ENCODE results near the gene RBM23.

RBM23 gene

GRCh38 chr14:22884076-22884737 lies 34.7 kb downstream of the RBM23 start:
- no peak overlapping the region for H3K27ac ChIP-seq (ENCODE audit: low read depth, low read length, poor library complexity, severe bottlenecking)
- H3K4me3 ChIP-seq (ENCODE audit: low read depth, low read length, poor library complexity, severe bottlenecking): no peak overlapping the region
- H3K4me1 ChIP-seq (ENCODE audit: insufficient read depth, low read length, severe bottlenecking): peaks cover 38% of the 10 kb centered on the region
- no peaks in the 10 kb centered on the region for H3K36me3 ChIP-seq (ENCODE audit: insufficient read depth, low read length)
- H3K79me2 ChIP-seq (ENCODE audit: insufficient read depth, low read length): no peaks in the 10 kb centered on the region
- no peaks in the 10 kb centered on the region for H3K9me2 ChIP-seq (ENCODE audit: low read depth, low read length)
- TF ChIP-seq EZH2 (IDR thresholded peaks at IDR 0.05; ENCODE audit: borderline replicate concordance, low read length) (no peak), CTCF (IDR thresholded peaks at IDR 0.05; ENCODE audit: low read length) (no peak)
- no peaks in the 10 kb centered on the region for H4K20me1 ChIP-seq (ENCODE audit: insufficient read depth, low read length)
- H3K27me3 ChIP-seq (ENCODE audit: insufficient read depth, low read length): 0 out of 2 replicates have a peak, but pooled peaks cover 6% of the 10 kb centered on the region
- peaks cover 12% of the 10 kb centered on the region for H3F3A ChIP-seq (ENCODE audit: insufficient read depth, low read length)
- no peaks in the 10 kb centered on the region for H3K9me3 ChIP-seq (ENCODE audit: low read length)
- no peak overlapping the region for H3K4me2 ChIP-seq (ENCODE audit: low read length)
- no peak overlapping the region for H3K9ac ChIP-seq (ENCODE audit: low read length)
- no peak overlapping the region for H2AFZ ChIP-seq (ENCODE audit: low read length)

GRCh38 chr14:22883173-22883976 lies 35.6 kb downstream of the RBM23 start, which contains the start of gene REM2:
Gene REM2, plus strand, starts transcription at chr14:22883222. Its CDS starts 66 bp downstream, at chr14:22883288.
- no peak within 1 kb of the TSS for H3K4me3 ChIP-seq (ENCODE audit: low read depth, low read length, poor library complexity, severe bottlenecking)
- H3K36me3 ChIP-seq (ENCODE audit: insufficient read depth, low read length): peaks cover 6% of the 10 kb centered on the region
- TF ChIP-seq EZH2 (IDR thresholded peaks at IDR 0.05; ENCODE audit: borderline replicate concordance, low read length): no peak
- no peaks in the 10 kb centered on the region for H4K20me1 ChIP-seq (ENCODE audit: insufficient read depth, low read length)
- no peaks in the 10 kb centered on the region for H3K9me3 ChIP-seq (ENCODE audit: low read length)
- H3K79me2 ChIP-seq (ENCODE audit: insufficient read depth, low read length): no peaks in the 10 kb centered on the region
- H3K27me3 ChIP-seq (ENCODE audit: insufficient read depth, low read length): 0 out of 2 replicates have a peak, but pooled peaks cover 6% of the 10 kb centered on the region
- peaks cover 29% of the 10 kb centered on the region for H3K4me1 ChIP-seq (ENCODE audit: insufficient read depth, low read length, severe bottlenecking)
- peaks cover 11% of the 10 kb centered on the region for H3F3A ChIP-seq (ENCODE audit: insufficient read depth, low read length)
- no peak within 1 kb of the TSS for H3K4me2 ChIP-seq (ENCODE audit: low read length)
- no peak within 1 kb of the TSS for H2AFZ ChIP-seq (ENCODE audit: low read length)
- no peak within 1 kb of the TSS for H3K27ac ChIP-seq (ENCODE audit: low read depth, low read length, poor library complexity, severe bottlenecking)
- no peak within 1 kb of the TSS for H3K9ac ChIP-seq (ENCODE audit: low read length)
- no peaks in the 10 kb centered on the region for H3K9me2 ChIP-seq (ENCODE audit: low read depth, low read length)

GRCh38 chr14:22882529-22883172 lies 36.3 kb downstream of the RBM23 start:
- Histone ChIP-seq H3K79me2 (ENCODE audit: insufficient read depth, low read length) (no peaks in the 10 kb centered on the region), H3K4me1 (ENCODE audit: insufficient read depth, low read length, severe bottlenecking) (peaks cover 22% of the 10 kb centered on the region), H4K20me1 (ENCODE audit: insufficient read depth, low read length) (no peaks in the 10 kb centered on the region), H3K27ac (ENCODE audit: low read depth, low read length, poor library complexity, severe bottlenecking) (no peak overlapping the region), H3K9me3 (ENCODE audit: low read length) (no peaks in the 10 kb centered on the region), H2AFZ (ENCODE audit: low read length) (no peak overlapping the region), H3K4me2 (ENCODE audit: low read length) (no peak overlapping the region), H3K36me3 (ENCODE audit: insufficient read depth, low read length) (peaks cover 13% of the 10 kb centered on the region), H3F3A (ENCODE audit: insufficient read depth, low read length) (peaks cover 5% of the 10 kb centered on the region), H3K9ac (ENCODE audit: low read length) (no peak overlapping the region), H3K9me2 (ENCODE audit: low read depth, low read length) (no peaks in the 10 kb centered on the region), H3K4me3 (ENCODE audit: low read depth, low read length, poor library complexity, severe bottlenecking) (no peak overlapping the region), H3K27me3 (ENCODE audit: insufficient read depth, low read length) (0 out of 2 replicates have a peak, but pooled peaks cover 6% of the 10 kb centered on the region)
- TF ChIP-seq EZH2 (IDR thresholded peaks at IDR 0.05; ENCODE audit: borderline replicate concordance, low read length) (no peak), CTCF (IDR thresholded peaks at IDR 0.05; ENCODE audit: low read length) (no peak)
